Osteocyte (in vitro differentiated cells): ENCODE measurements around the gene IRX6. TPM values are rescaled to one million over a fixed set of nuclear protein-coding genes. Genes with fewer than 3 reads are reported as not detected.

ENCODE experiments used
- DNase-seq: peaks from one replicate; pipeline ENCODE4 v3.0.0; 2021; ENCODE audit warnings: mixed read lengths; ENCODE audit not compliant: unreplicated experiment; ENCODE audit errors: extremely low spot score
- H3K27ac Mint-ChIP-seq: one replicate; pipeline ENCODE4 v1.8.0; 2021; ENCODE audit warnings: mild to moderate bottlenecking, mixed read lengths; ENCODE audit not compliant: unreplicated experiment
- H3K27me3 Mint-ChIP-seq: one replicate; pipeline ENCODE4 v1.8.0; 2021; ENCODE audit warnings: mixed read lengths; ENCODE audit not compliant: unreplicated experiment
- H3K36me3 Mint-ChIP-seq: one replicate; pipeline ENCODE4 v1.8.0; 2021; ENCODE audit warnings: mixed read lengths; ENCODE audit not compliant: unreplicated experiment
- H3K4me1 Mint-ChIP-seq: one replicate; pipeline ENCODE4 v1.8.0; 2021; ENCODE audit warnings: mixed read lengths; ENCODE audit not compliant: unreplicated experiment
- H3K4me3 Mint-ChIP-seq: one replicate; pipeline ENCODE4 v1.8.0; 2021; ENCODE audit warnings: mild to moderate bottlenecking, moderate library complexity, mixed read lengths; ENCODE audit not compliant: unreplicated experiment
- H3K9me3 Mint-ChIP-seq: one replicate; pipeline ENCODE4 v1.8.0; 2021; ENCODE audit warnings: mixed read lengths; ENCODE audit not compliant: unreplicated experiment
- CTCF ChIP-seq: fragments of 200-600 bp; sonication (generic); IDR thresholded peaks from 2 replicates; pipeline ENCODE4 v1.5.0; 2021; ENCODE audit warnings: antibody characterized with exemption, mild to moderate bottlenecking, moderate library complexity
- long read RNA-seq: library from polyadenylated mRNA; unstranded; transcript quantifications from one replicate; pipeline ENCODE4 v2.0.0, GENCODE V29; 2021
- total RNA-seq: library from RNA; stranded (reverse); gene quantifications from 2 replicates; pipeline ENCODE4 v1.2.1, GENCODE V29; 2021

The IRX6 gene
- total RNA-seq = 0.38 and 0.63 TPM in 2 replicates
- long read RNA-seq = 0 reads

- peak; percentile 68 for TF ChIP-seq CTCF
Measured at GRCh38 chr16:55323637-55324271, at the start of gene IRX6. TSS of gene IRX6 (plus strand) at chr16:55324203. CDS start at chr16:55325092, 889 bp downstream.

GRCh38 chr16:55274391-55274790 is 49.6 kb upstream of the IRX6 start:
- Mint-ChIP-seq H3K27me3 (peaks cover 24% of the 10 kb centered on the region), H3K9me3 (no peaks in the 10 kb centered on the region), H3K36me3 (no peaks in the 10 kb centered on the region), H3K4me1 (peaks cover 5% of the 10 kb centered on the region), H3K27ac (no peak overlapping the region), H3K4me3 (no peak overlapping the region)
- TF ChIP-seq CTCF = no peak
- DNase-seq = no peak

More at GRCh38 chr16:55323637-55324271, at the start of gene IRX6:
- Mint-ChIP-seq H3K27me3 (peaks cover 68% of the 10 kb centered on the region), H3K9me3 (no peaks in the 10 kb centered on the region), H3K4me3 (peak within 1 kb of the TSS; percentile 60), H3K27ac (no peak within 1 kb of the TSS), H3K36me3 (no peaks in the 10 kb centered on the region), H3K4me1 (peaks cover 7% of the 10 kb centered on the region)
- DNase-seq = no peak

GRCh38 chr16:55275167-55275566 is 48.8 kb upstream of the IRX6 start:
- peaks cover 17% of the 10 kb centered on the region for H3K27me3 Mint-ChIP-seq
- H3K4me1 Mint-ChIP-seq = peaks cover 11% of the 10 kb centered on the region
- H3K36me3 Mint-ChIP-seq = no peaks in the 10 kb centered on the region
- TF ChIP-seq CTCF = no peak
- H3K4me3 Mint-ChIP-seq = no peak overlapping the region
- H3K27ac Mint-ChIP-seq = no peak overlapping the region
- H3K9me3 Mint-ChIP-seq = no peaks in the 10 kb centered on the region
- no peak for DNase-seq

GRCh38 chr16:55275869-55276268 is 48.1 kb upstream of the IRX6 start:
- Mint-ChIP-seq H3K36me3 (no peaks in the 10 kb centered on the region), H3K27me3 (peaks cover 17% of the 10 kb centered on the region), H3K4me1 (peaks cover 18% of the 10 kb centered on the region), H3K4me3 (no peak overlapping the region), H3K9me3 (no peaks in the 10 kb centered on the region), H3K27ac (no peak overlapping the region)
- no peak for DNase-seq
- no peak for TF ChIP-seq CTCF

- H3K36me3 Mint-ChIP-seq = no peaks in the 10 kb centered on the region
- H3K4me1 Mint-ChIP-seq = peaks cover 32% of the 10 kb centered on the region
- H3K4me3 Mint-ChIP-seq = no peak overlapping the region
- no peak overlapping the region for H3K27ac Mint-ChIP-seq
- TF ChIP-seq CTCF = no peak
- peaks cover 17% of the 10 kb centered on the region for H3K27me3 Mint-ChIP-seq
- no peaks in the 10 kb centered on the region for H3K9me3 Mint-ChIP-seq
- DNase-seq = no peak
Measured at GRCh38 chr16:55277536-55277935, 46.5 kb upstream of the IRX6 start.
